IMR-90 (cell line): Measurements from ENCODE around the gene PDLIM4. TPM values are rescaled to one million over a fixed set of nuclear protein-coding genes. Genes with fewer than 3 reads are reported as not detected.

Experiments used
- ATAC-seq: fragments of 200-7000 bp; cut with Tn5 transposase; 2 replicates; pipeline ENCODE4 v1.9.1; 2020; ENCODE audit warnings: low read depth, mild to moderate bottlenecking, moderate library complexity
- BruUV-seq: library from RNA; stranded (reverse); fragments of 400-500 nt; replicated peaks from 2 replicates; lab custom pipeline; 2021; lab: Mats Ljungman, UMichigan
- CTCF ChIA-PET: fragments of 300-600 bp; formaldehyde crosslinking; extraction: SDS; loops from one replicate; lab custom pipeline; 2021; ENCODE audit warnings: antibody characterized with exemption; lab: Yijun Ruan, JAX
- POLR2A ChIA-PET: fragments of 300-600 bp; sonication (Branson Sonifier 250); formaldehyde crosslinking; loops from one replicate; lab custom pipeline; 2022; ENCODE audit warnings: antibody characterized with exemption; ENCODE audit not compliant: unreplicated experiment; lab: Charles Lee
- DNase-seq: peaks from one replicate; pipeline ENCODE4 v3.0.0; 2013
- H2AFZ ChIP-seq: replicated peaks from 2 replicates; pipeline ENCODE3; 2013; ENCODE audit warnings: low read length, mild to moderate bottlenecking; ENCODE audit not compliant: poor library complexity
- H2AK5ac ChIP-seq: 2 replicates; pipeline ENCODE4 v1.6.1; 2013; ENCODE audit warnings: low read depth, low read length, inconsistent platforms
- H2AK9ac ChIP-seq: replicated peaks from 2 replicates; pipeline ENCODE3; 2013; ENCODE audit warnings: mild to moderate bottlenecking, low read depth, low read length, moderate library complexity; ENCODE audit not compliant: poor library complexity
- H2BK120ac ChIP-seq: 2 replicates; pipeline ENCODE4 v1.6.1; 2013; ENCODE audit warnings: low read depth, low read length, inconsistent platforms
- H2BK15ac ChIP-seq: 3 replicates; pipeline ENCODE4 v1.6.1; 2013; ENCODE audit warnings: low read depth, low read length, inconsistent platforms
- H2BK20ac ChIP-seq: 2 replicates; pipeline ENCODE4 v1.6.1; 2013; ENCODE audit warnings: low read depth, mild to moderate bottlenecking, inconsistent platforms, low read length, moderate library complexity
- H2BK5ac ChIP-seq: 2 replicates; pipeline ENCODE4 v1.6.1; 2013; ENCODE audit warnings: mild to moderate bottlenecking, low read depth, low read length, inconsistent platforms; ENCODE audit not compliant: poor library complexity, severe bottlenecking
- H3K14ac ChIP-seq: replicated peaks from 2 replicates; pipeline ENCODE4 v1.6.1; 2013; ENCODE audit warnings: low read depth, low read length, inconsistent platforms
- H3K18ac ChIP-seq: 2 replicates; pipeline ENCODE4 v1.6.1; 2013; ENCODE audit warnings: low read depth, low read length, control low read depth
- H3K23ac ChIP-seq: 2 replicates; pipeline ENCODE4 v1.6.1; 2013; ENCODE audit warnings: low read depth, low read length, inconsistent platforms
- H3K27ac ChIP-seq: 2 replicates; pipeline ENCODE4 v1.5.1; 2013; ENCODE audit warnings: mild to moderate bottlenecking, control low read depth, low read length; ENCODE audit not compliant: insufficient read depth
- H3K27me3 ChIP-seq: 2 replicates; pipeline ENCODE4 v1.6.1; 2013; ENCODE audit warnings: low read length; ENCODE audit not compliant: control insufficient read depth, insufficient read depth
- H3K36me3 ChIP-seq: 2 replicates; pipeline ENCODE4 v1.6.1; 2013; ENCODE audit warnings: low read length, mixed read lengths; ENCODE audit not compliant: control insufficient read depth, insufficient read depth
- H3K4ac ChIP-seq: 2 replicates; pipeline ENCODE4 v1.6.1; 2013; ENCODE audit warnings: low read depth, low read length, inconsistent platforms
- H3K4me1 ChIP-seq: 2 replicates; pipeline ENCODE4 v1.6.1; 2013; ENCODE audit warnings: low read length, mixed read lengths; ENCODE audit not compliant: control insufficient read depth, insufficient read depth
- H3K4me2 ChIP-seq: 2 replicates; pipeline ENCODE4 v1.6.1; 2013; ENCODE audit warnings: low read depth, mild to moderate bottlenecking, control low read depth, low read length, moderate library complexity
- H3K4me3 ChIP-seq: 2 replicates; pipeline ENCODE4 v1.5.1; 2013; ENCODE audit warnings: low read depth, mild to moderate bottlenecking, control low read depth, low read length, moderate library complexity; ENCODE audit not compliant: insufficient read depth
- H3K56ac ChIP-seq: 2 replicates; pipeline ENCODE4 v1.6.1; 2013; ENCODE audit warnings: low read length, inconsistent platforms; ENCODE audit not compliant: insufficient read depth; ENCODE audit errors: extremely low read depth
- H3K79me1 ChIP-seq, 2 experiments: 2 replicates each; pipeline ENCODE4 v1.6.1; 2013; ENCODE audit warnings: low read length in 2 of 2, inconsistent platforms in 1 of 2, low read depth in 1 of 2
- H3K9ac ChIP-seq: 2 replicates; pipeline ENCODE4 v1.6.1; 2013; ENCODE audit warnings: low read depth, low read length, control low read depth
- H3K9me1 ChIP-seq: 2 replicates; pipeline ENCODE4 v1.6.1; 2013; ENCODE audit warnings: low read length, inconsistent platforms; ENCODE audit not compliant: insufficient read depth
- H3K9me3 ChIP-seq: 2 replicates; pipeline ENCODE4 v1.6.1; 2013; ENCODE audit warnings: low read length; ENCODE audit not compliant: control insufficient read depth, insufficient read depth
- H4K20me1 ChIP-seq: 2 replicates; pipeline ENCODE4 v1.6.1; 2013; ENCODE audit warnings: low read length, inconsistent platforms; ENCODE audit not compliant: insufficient read depth
- H4K5ac ChIP-seq: 2 replicates; pipeline ENCODE4 v1.6.1; 2013; ENCODE audit warnings: mild to moderate bottlenecking, low read depth, low read length, control low read depth
- H4K8ac ChIP-seq, 2 experiments: 2 replicates each; pipeline ENCODE4 v1.6.1; 2013; ENCODE audit warnings: low read depth in 2 of 2, low read length in 2 of 2, control low read depth in 1 of 2, inconsistent platforms in 1 of 2
- H4K91ac ChIP-seq: 2 replicates; pipeline ENCODE4 v1.6.1; 2013; ENCODE audit warnings: low read depth, low read length, inconsistent platforms; ENCODE audit not compliant: insufficient read depth
- BHLHE40 ChIP-seq: fragments of 150-350 bp; IDR thresholded peaks from 2 replicates; pipeline ENCODE4 v1.6.1; 2016; ENCODE audit warnings: mild to moderate bottlenecking, low read depth, low read length
- CEBPB ChIP-seq: IDR thresholded peaks from 2 replicates; pipeline ENCODE4 v1.6.1; 2012; ENCODE audit warnings: low read depth, low read length, improper control_type of control experiment
- CHD1 ChIP-seq: IDR thresholded peaks from 2 replicates; pipeline ENCODE4 v1.6.1; 2012; ENCODE audit warnings: low read depth, low read length, improper control_type of control experiment
- CTCF ChIP-seq: conservative IDR thresholded peaks from 2 replicates; pipeline ENCODE4 v1.5.1; 2012; ENCODE audit warnings: mild to moderate bottlenecking, low read depth, low read length, improper control_type of control experiment
- ELK1 ChIP-seq: fragments of 150-350 bp; IDR thresholded peaks from 2 replicates; pipeline ENCODE4 v1.6.1; 2016; ENCODE audit warnings: low read depth, mild to moderate bottlenecking, low read length, moderate library complexity, borderline replicate concordance
- FOS ChIP-seq: fragments of 150-350 bp; IDR thresholded peaks from 2 replicates; pipeline ENCODE4 v1.6.1; 2016; ENCODE audit warnings: low read depth, low read length
- MAFK ChIP-seq: IDR thresholded peaks from 2 replicates; pipeline ENCODE4 v1.6.1; 2012; ENCODE audit warnings: low read depth, low read length, improper control_type of control experiment
- MAZ ChIP-seq: IDR thresholded peaks from 2 replicates; pipeline ENCODE4 v1.6.1; 2012; ENCODE audit warnings: low read depth, mild to moderate bottlenecking, low read length, improper control_type of control experiment, moderate library complexity, borderline replicate concordance
- NFE2L2 ChIP-seq: fragments of 150-350 bp; IDR thresholded peaks from 2 replicates; pipeline ENCODE4 v1.6.1; 2016; ENCODE audit warnings: low read depth, mild to moderate bottlenecking, low read length
- POLR2A ChIP-seq: IDR thresholded peaks from 2 replicates; pipeline ENCODE4 v1.6.1; 2012; ENCODE audit warnings: mild to moderate bottlenecking, low read depth, low read length
- RAD21 ChIP-seq: IDR thresholded peaks from 2 replicates; pipeline ENCODE4 v1.6.1; 2012; ENCODE audit warnings: low read length, improper control_type of control experiment
- RCOR1 ChIP-seq: IDR thresholded peaks from 2 replicates; pipeline ENCODE4 v1.6.1; 2012; ENCODE audit warnings: mild to moderate bottlenecking, low read length, improper control_type of control experiment; ENCODE audit not compliant: insufficient replicate concordance
- RFX5 ChIP-seq: IDR thresholded peaks from 2 replicates; pipeline ENCODE4 v1.8.0; 2012; ENCODE audit warnings: low read depth, mild to moderate bottlenecking, low read length, moderate library complexity
- SMC3 ChIP-seq: fragments of 150-350 bp; IDR thresholded peaks from 2 replicates; pipeline ENCODE4 v1.6.1; 2016; ENCODE audit warnings: low read depth, mild to moderate bottlenecking, antibody characterized with exemption, low read length, moderate library complexity
- USF2 ChIP-seq: fragments of 150-350 bp; IDR thresholded peaks from 2 replicates; pipeline ENCODE4 v1.6.1; 2017; ENCODE audit warnings: mild to moderate bottlenecking, antibody characterized with exemption, low read length, low read depth
- WGBS, 2 experiments: methylation state at CpG; one replicate each; pipeline versions ENCODE4 v1.1.5 to v1.1.7; 2013; ENCODE audit warnings: missing lambda C conversion rate in 2 of 2; ENCODE audit not compliant: insufficient read length in 1 of 2; ENCODE audit errors: extremely low coverage in 2 of 2; 5-methylcytosine and 5-hydroxymethylcytosine counted together
- dilution Hi-C: fragments of 300-500 bp; cut with HindIII; formaldehyde crosslinking; loops from one replicate; pipeline ENCODE4 v1.14.3; 2018; ENCODE audit warnings: low sequenced_read_pairs; ENCODE audit not compliant: unreplicated experiment
- in situ Hi-C: fragments of 300-500 bp; cut with MboI; formaldehyde crosslinking; loops from 3 replicates; pipeline ENCODE4 v1.14.3; 2019; ENCODE audit warnings: low sequenced_read_pairs, inconsistent platforms, mixed read lengths
- intact Hi-C: fragments of 100-400 bp; cut with micrococcal nuclease; formaldehyde crosslinking; loops from 2 replicates; pipeline ENCODE4 v1.10.0; 2022
- polyA plus RNA-seq, 3 experiments: library from polyadenylated mRNA; depleted of rRNA; stranded (reverse); fragments of >200 nt; gene quantifications; 2 replicates each; pipeline ENCODE4 v1.2.3, GENCODE V29; 2012; ENCODE audit warnings: low replicate concordance in 1 of 3
- total RNA-seq: library from RNA; depleted of rRNA; stranded (reverse); fragments of >200 nt; gene quantifications from 2 replicates; pipeline ENCODE4 v1.2.3, GENCODE V29; 2012

Gene PDLIM4
- total and polyA plus RNA-seq, 2 of the 4 experiments (the other 2 are of a cell fraction): 61.1 to 214 TPM

GRCh38 chr5:132215329-132215728, 42.2 kb upstream of the PDLIM4 start:
- ChIA-PET CTCF (interaction anchor here (0.6 to 1.3 kb wide), 2 partner anchors 25 to 564 kb away, joined by 3 to 4 read pairs; no protein-coding TSS in a partner anchor), POLR2A (no interaction called here)
- H3K27ac ChIP-seq: peak overlapping the region; percentile 42
- H3K9me3 ChIP-seq: no peaks in the 10 kb centered on the region
- dilution Hi-C loops (no loop called here), intact Hi-C loops (no loop called here), in situ Hi-C loops (no loop called here)
- H3K56ac ChIP-seq: peak overlapping the region; percentile 29; the same call in 1 of the 2 replicates
- H3K4me2 ChIP-seq: peak overlapping the region; percentile 37
- H3K4me1 ChIP-seq: peaks cover 12% of the 10 kb centered on the region
- H2AK5ac ChIP-seq: peak overlapping the region; percentile 71; the same call in 1 of the 2 replicates
- peak overlapping the region; percentile 44 for H3K23ac ChIP-seq
- H4K20me1 ChIP-seq: peaks cover 19% of the 10 kb centered on the region; the same call in 1 of the 2 replicates
- peak; percentile 98 for DNase-seq
- BruUV-seq: no TSS peak
- peak overlapping the region; percentile 10; the same call in 1 of the 3 replicates for H2BK15ac ChIP-seq
- H3K18ac ChIP-seq: peak overlapping the region; percentile 11
- H3K36me3 ChIP-seq: peaks cover 54% of the 10 kb centered on the region
- H4K91ac ChIP-seq: peak overlapping the region; percentile 40
- H3K4me3 ChIP-seq: no peak overlapping the region
- H4K5ac ChIP-seq: no peak overlapping the region
- peak overlapping the region; percentile 82; the same call in 1 of the 2 replicates for H3K14ac ChIP-seq
- H2AK9ac ChIP-seq: peak overlapping the region; percentile 8
- peak overlapping the region; percentile 67 for H2AFZ ChIP-seq
- H3K9ac ChIP-seq: peak overlapping the region; percentile 29
- no peaks in the 10 kb centered on the region for H3K27me3 ChIP-seq
- H2BK120ac ChIP-seq: peak overlapping the region; percentile 74
- peak overlapping the region; percentile 69 for H2BK20ac ChIP-seq
- peak overlapping the region; percentile 61 for H2BK5ac ChIP-seq
- 0% methylated on average over 1 of the region's 5 CpGs; no CpG with 5 or more reads in 1 of the 2 experiments for WGBS, 2 experiments
- peaks cover 35 to 64% of the 10 kb centered on the region in 2 experiments for H3K79me1 ChIP-seq
- peak; percentile 99 for ATAC-seq
- H3K9me1 ChIP-seq: peaks cover 35% of the 10 kb centered on the region; the same call in 1 of the 2 replicates
- peak overlapping the region; percentile 39 to 61; a peak in 3 of 4 replicates for H4K8ac ChIP-seq
- H3K4ac ChIP-seq: peak overlapping the region; percentile 65
- no peak; the same call in 1 of the 2 replicates for TF ChIP-seq POLR2A
- TF ChIP-seq MAFK: no peak
- TF ChIP-seq BHLHE40: peak; percentile 40; the same call in 1 of the 2 replicates
- TF ChIP-seq USF2: peak; percentile 86
- no peak for TF ChIP-seq CEBPB
- TF ChIP-seq ELK1: no peak
- TF ChIP-seq CHD1: no peak
- no peak for TF ChIP-seq SMC3
- no peak for TF ChIP-seq RFX5
- 0 out of 2 replicates have a peak, but pooled peaks have one; percentile 9 for TF ChIP-seq RAD21
- TF ChIP-seq RCOR1: no peak
- peak; percentile 84 for TF ChIP-seq MAZ
- TF ChIP-seq FOS: no peak
- TF ChIP-seq NFE2L2: no peak
- no peak for TF ChIP-seq CTCF
